ENCODE results near the gene TSC22D2. TPM values are rescaled to one million over a fixed set of nuclear protein-coding genes. Genes with fewer than 3 reads are reported as not detected.

Gene TSC22D2
- total and polyA plus RNA-seq, 2 of the 8 experiments (the other 6 are each of a cell fraction or from before 2014, with no cell fraction given), result 3.4 to 27.6 TPM

DNA sequence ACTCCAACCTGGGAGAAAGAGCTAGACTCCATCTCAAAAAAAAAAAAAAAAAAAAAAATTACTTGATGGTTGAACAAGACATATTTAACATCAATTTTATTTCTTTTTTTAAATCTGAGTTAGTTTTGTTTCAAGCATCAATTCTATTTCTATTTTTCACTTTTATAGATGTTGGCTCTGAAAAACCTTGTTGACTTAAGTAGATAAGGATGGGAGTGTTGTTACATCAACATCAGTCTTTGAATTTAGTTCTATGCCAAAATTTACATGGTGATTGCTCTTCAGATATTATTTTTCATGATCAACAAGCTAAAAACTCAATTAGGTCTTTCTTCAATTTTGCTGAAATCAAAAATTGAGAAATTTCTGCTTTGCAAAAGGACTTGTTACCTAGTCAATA lies 71.3 kb downstream of the TSC22D2 start:
- ChIA-PET POLR2A (ENCODE audit: partially characterized antibody) (interaction anchor here (0.9 kb wide), 1 partner anchor 13 kb away, joined by 3 read pairs; no protein-coding TSS in a partner anchor), CTCF (ENCODE audit: partially characterized antibody) (interaction anchor here (0.6 to 2.0 kb wide), 2 partner anchors 16 to 64 kb away, joined by 3 to 6 read pairs; no protein-coding TSS in a partner anchor)
- H3K36me3 ChIP-seq (ENCODE audit: control insufficient read depth in 2 of 4, insufficient read depth in 4 of 4, low read length in 3 of 4), result no peaks in the 10 kb centered on the region
- H2BK12ac ChIP-seq (ENCODE audit: low read depth, low read length), result no peak overlapping the region
- no peak overlapping the region for H3K4me2 ChIP-seq (ENCODE audit: insufficient read depth in 1 of 2, low read depth in 2 of 2, low read length in 2 of 2)
- no peak overlapping the region for H4K5ac ChIP-seq (ENCODE audit: insufficient read length, low read depth, low read length)
- H3K27ac ChIP-seq (ENCODE audit: low read depth, low read length), result no peak overlapping the region
- DNase-seq (ENCODE audit: low read depth in 1 of 2, low spot score in 2 of 2) (no peak), FAIRE-seq (no peak)
- no peak overlapping the region for H2BK5ac ChIP-seq (ENCODE audit: low read depth, low read length)
- no peak overlapping the region for H2AK5ac ChIP-seq (ENCODE audit: low read depth, low read length)
- no peaks in the 10 kb centered on the region for H3K9me3 ChIP-seq (ENCODE audit: insufficient read depth in 2 of 2, low read depth in 1 of 2, low read length in 1 of 2)
- H3K23me2 ChIP-seq (ENCODE audit: low read depth, low read length), result no peaks in the 10 kb centered on the region
- H2BK120ac ChIP-seq (replicated peaks; ENCODE audit: low read depth, low read length), result no peak overlapping the region
- no peak overlapping the region for H3K18ac ChIP-seq (ENCODE audit: extremely low read depth, low read length)
- H4K91ac ChIP-seq (replicated peaks; ENCODE audit: insufficient read length, low read length), result no peak overlapping the region
- no peak overlapping the region for H3K4ac ChIP-seq (replicated peaks; ENCODE audit: insufficient read length, low read depth, low read length)
- H3K79me1 ChIP-seq (ENCODE audit: low read depth, low read length), result no peaks in the 10 kb centered on the region
- no peaks in the 10 kb centered on the region for H3K79me2 ChIP-seq (ENCODE audit: control insufficient read depth in 1 of 2, insufficient read depth in 2 of 2, low read length in 2 of 2)
- no peaks in the 10 kb centered on the region for H3K4me1 ChIP-seq (replicated peaks in 1 of 4; ENCODE audit: control insufficient read depth in 3 of 4, insufficient read depth in 4 of 4, low read length in 3 of 4)
- no peak overlapping the region for H2BK15ac ChIP-seq (ENCODE audit: low read length)
- no peak overlapping the region for H3K9ac ChIP-seq (replicated peaks in 1 of 4; ENCODE audit: extremely low read depth in 1 of 4, low read depth in 3 of 4, low read length in 3 of 4)
- no peaks in the 10 kb centered on the region for H4K20me1 ChIP-seq (replicated peaks in 1 of 2; ENCODE audit: control insufficient read depth in 1 of 2, insufficient read depth in 2 of 2, low read length in 2 of 2)
- no peak overlapping the region for H2AFZ ChIP-seq (ENCODE audit: low read length)
- H3K14ac ChIP-seq (ENCODE audit: insufficient read length), result no peak overlapping the region
- no peak overlapping the region for H2BK20ac ChIP-seq (ENCODE audit: low read length)
- no peak overlapping the region for H4K8ac ChIP-seq (ENCODE audit: extremely low read depth, insufficient read depth, low read length)
- H3K56ac ChIP-seq (replicated peaks; ENCODE audit: insufficient read length, low read depth, low read length), result no peak overlapping the region
- no peaks in the 10 kb centered on the region for H3K27me3 ChIP-seq (replicated peaks in 1 of 4; ENCODE audit: control insufficient read depth in 3 of 4, extremely low read depth in 1 of 4, insufficient read depth in 3 of 4, low read length in 3 of 4)
- no peak overlapping the region for H3K23ac ChIP-seq (ENCODE audit: insufficient read length)
- no peak overlapping the region for H3K4me3 ChIP-seq (ENCODE audit: extremely low read depth in 1 of 4, insufficient read depth in 2 of 4, low read depth in 3 of 4, low read length in 4 of 4)
- TF ChIP-seq CTCF (IDR thresholded peaks at IDR 0.05; ENCODE audit: control extremely low read depth in 1 of 3, insufficient read depth in 1 of 3, low read depth in 1 of 3, low read length in 3 of 3) (no peak), EGR1 (IDR thresholded peaks at IDR 0.05; ENCODE audit: borderline replicate concordance, low read depth, low read length) (no peak), RFX5 (IDR thresholded peaks at IDR 0.05; ENCODE audit: borderline replicate concordance, low read depth, low read length) (no peak), TBP (IDR thresholded peaks at IDR 0.05; ENCODE audit: low read depth, low read length) (no peak), CHD2 (IDR thresholded peaks at IDR 0.05; ENCODE audit: low read length) (no peak), CBX5 (IDR thresholded peaks at IDR 0.05; ENCODE audit: low read depth, low read length) (no peak), GTF2F1 (IDR thresholded peaks at IDR 0.05; ENCODE audit: borderline replicate concordance, low read depth, low read length) (no peak), HDAC2 (IDR thresholded peaks at IDR 0.05; ENCODE audit: borderline replicate concordance in 1 of 2, low read depth in 2 of 2, low read length in 2 of 2) (no peak), JUN (IDR thresholded peaks at IDR 0.05; ENCODE audit: low read depth, low read length) (no peak), CHD1 (IDR thresholded peaks at IDR 0.05; ENCODE audit: low read depth, low read length) (no peak), ASH2L (IDR thresholded peaks at IDR 0.05; ENCODE audit: low read length) (no peak), POLR2A (IDR thresholded peaks at IDR 0.05; ENCODE audit: control extremely low read depth in 1 of 2, low read depth in 2 of 2, low read length in 2 of 2) (no peak), BCL11A (IDR thresholded peaks at IDR 0.05; ENCODE audit: low read depth in 2 of 2, low read length in 2 of 2) (no peak), CREB1 (IDR thresholded peaks at IDR 0.05) (no peak)

All from H1 (cell line).